ENCODE measurements around the gene SUCO.
"Not testable (repeated sequence)": the region's sequence is repeated elsewhere in the genome, so short reads cannot be mapped to it uniquely, and the experiment has no call there.

GRCh38 chr1:172596782-172597181 lies 63.8 kb downstream of the SUCO start:
- TF ChIP-seq, protein P1, sequence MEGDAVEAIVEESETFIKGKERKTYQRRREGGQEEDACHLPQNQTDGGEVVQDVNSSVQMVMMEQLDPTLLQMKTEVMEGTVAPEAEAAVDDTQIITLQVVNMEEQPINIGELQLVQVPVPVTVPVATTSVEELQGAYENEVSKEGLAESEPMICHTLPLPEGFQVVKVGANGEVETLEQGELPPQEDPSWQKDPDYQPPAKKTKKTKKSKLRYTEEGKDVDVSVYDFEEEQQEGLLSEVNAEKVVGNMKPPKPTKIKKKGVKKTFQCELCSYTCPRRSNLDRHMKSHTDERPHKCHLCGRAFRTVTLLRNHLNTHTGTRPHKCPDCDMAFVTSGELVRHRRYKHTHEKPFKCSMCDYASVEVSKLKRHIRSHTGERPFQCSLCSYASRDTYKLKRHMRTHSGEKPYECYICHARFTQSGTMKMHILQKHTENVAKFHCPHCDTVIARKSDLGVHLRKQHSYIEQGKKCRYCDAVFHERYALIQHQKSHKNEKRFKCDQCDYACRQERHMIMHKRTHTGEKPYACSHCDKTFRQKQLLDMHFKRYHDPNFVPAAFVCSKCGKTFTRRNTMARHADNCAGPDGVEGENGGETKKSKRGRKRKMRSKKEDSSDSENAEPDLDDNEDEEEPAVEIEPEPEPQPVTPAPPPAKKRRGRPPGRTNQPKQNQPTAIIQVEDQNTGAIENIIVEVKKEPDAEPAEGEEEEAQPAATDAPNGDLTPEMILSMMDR (IDR thresholded peaks at IDR 0.05) = not testable (repeated sequence)
- not testable (repeated sequence) for TF ChIP-seq POLR2A (IDR thresholded peaks at IDR 0.05)
